Stimulated activated CD8-positive, alpha-beta memory T cell treated with anti-CD3 and anti-CD28 coated beads, Interleukin-4, amount 100 ng/mL, for 1 hour (primary cell): Measurements from ENCODE around the gene HIGD1A.

Experiments used
- DNase-seq, 2 donors: peaks; one replicate each; pipeline ENCODE4 v3.0.0-alpha.2; 2020; ENCODE audit warnings: low read depth in 2 of 2, low spot score in 1 of 2

HIGD1A gene

DNA sequence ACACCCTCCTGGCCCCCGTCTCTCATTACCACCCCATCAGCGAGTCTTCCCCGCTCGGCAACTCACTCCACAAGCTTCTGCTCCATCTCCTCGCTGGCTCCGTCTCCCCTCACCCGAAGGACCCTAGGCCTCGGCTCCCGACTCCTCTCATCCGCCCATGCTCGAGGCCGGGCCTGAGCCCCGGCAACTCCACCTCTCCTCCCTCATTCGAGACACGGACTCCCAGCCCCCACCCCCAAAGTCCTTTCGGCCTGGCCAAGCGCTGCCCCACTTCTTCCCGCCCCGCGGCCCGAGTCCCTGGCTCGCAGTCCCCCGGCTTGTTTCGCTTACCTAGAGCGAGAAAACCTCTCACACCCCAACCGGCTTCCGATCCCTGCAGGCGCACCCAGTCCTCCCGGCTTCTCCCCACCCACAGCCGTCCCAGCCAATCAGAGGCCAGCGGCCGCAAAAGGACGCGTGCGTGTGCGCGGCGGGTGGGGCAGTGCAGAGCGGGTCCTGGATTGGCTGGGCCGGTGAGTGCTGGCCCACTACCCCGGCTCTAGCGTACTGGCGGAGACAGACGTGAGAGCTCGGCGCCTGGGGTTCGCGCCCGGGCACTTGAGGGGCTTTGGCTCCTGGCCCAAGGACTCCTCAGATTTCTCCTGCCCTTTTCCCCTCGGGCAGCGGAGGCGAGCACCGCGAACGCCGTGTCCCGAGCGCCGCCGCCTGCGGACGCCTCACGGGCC lies at the start of gene HIGD1A:
TSS of gene HIGD1A (minus strand) at position 385 of the 725 bp plus-strand sequence. CDS start 10,237 bp downstream, outside the sequence.
- DNase-seq = peak; percentile 78 to 84

DNA sequence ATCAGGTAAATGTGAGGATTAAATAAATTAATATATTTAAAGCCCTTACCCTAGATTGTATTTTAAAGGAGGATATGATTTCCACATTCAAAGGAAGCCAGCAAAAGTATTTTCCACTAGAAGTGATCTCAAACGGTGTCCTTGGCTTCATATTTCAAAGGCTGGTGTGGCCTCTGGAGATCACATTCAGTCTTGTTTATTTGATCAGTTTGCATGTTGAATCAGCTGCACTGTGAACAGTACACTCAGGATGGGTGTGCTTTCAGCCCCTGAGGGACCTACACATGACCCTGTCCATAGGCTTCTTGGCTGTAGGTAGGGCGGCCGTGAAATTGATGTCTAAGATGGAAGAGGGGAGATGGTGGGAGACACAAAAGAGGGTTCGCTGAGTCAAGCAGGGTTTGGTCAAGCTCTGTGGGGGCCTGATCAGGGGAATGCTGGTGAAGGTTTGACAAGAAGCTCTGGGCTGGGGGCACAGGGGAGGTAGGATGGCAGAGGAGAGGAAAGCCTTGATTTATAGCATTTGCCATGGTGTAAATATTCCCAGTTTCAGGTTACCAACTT lies 49.5 kb upstream of the HIGD1A start:
- no peak for DNase-seq

DNA sequence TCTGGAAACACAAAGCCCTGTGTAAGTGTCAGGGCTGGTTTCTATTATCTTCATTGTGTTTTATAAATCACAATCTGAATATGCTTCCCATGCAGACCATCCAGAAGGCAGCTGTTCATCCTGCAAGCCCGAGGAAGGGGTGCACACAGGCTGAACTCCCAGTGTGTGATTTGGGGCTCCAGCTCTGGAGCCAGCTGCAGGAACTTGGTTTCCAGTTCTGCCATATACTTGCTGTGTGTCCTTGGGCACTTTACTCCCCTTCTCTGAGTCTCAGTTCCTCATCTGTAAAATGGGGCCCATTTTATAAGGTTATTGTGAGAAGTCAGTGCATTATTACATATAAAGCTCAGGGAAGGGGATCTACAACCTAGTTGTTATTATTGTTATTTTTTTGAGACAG lies 48.8 kb upstream of the HIGD1A start:
- no peak for DNase-seq

DNA sequence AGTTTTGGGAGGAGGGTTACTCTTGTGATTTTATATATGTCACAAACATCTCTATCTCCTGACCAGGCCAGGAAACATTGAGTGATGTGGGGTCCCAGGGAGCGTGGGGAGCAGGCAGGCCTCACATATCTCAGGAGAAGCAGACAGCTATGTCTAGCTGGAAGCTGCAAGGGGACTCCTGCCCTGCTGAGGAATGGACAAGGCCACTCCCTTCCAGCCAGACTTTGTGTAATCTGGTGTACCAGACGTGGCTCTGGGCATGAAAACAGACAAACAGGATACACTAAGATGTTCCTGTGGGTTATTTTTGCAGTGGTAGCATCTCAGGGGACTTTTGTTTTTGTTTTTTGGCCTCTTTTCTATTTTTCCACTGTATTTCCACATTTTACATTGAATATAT lies 48.2 kb upstream of the HIGD1A start:
- no peak for DNase-seq

DNA sequence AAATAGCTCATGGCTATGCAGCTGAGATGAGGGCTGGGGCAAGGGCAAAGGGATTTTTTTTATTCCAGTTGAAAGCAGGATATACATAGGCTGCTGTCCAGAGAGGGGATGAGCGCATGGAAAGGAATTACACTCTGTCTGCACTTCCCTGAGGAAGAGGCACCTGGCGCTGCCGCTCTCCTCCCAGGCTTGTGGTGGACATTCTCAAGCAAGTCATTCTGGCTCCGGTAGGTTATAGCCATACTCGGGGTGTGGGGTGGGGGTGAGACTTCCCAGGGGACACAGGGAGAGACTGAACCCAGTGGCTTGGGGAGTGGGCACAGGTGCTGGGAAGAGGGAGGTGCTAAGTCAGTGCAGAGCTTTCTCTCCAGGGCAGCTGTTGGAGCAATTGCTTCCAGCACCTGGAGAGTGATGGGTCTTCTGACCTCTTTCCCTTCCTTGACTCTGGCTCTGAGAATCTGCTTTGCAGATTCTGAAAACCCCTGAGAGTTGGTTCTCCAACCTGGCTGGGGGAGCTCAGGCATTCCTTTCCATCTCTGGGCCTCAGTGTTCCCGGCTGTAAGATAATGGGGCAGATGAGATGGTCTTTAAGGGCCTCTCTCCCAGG lies 47.0 kb upstream of the HIGD1A start:
- no peak for DNase-seq

DNA sequence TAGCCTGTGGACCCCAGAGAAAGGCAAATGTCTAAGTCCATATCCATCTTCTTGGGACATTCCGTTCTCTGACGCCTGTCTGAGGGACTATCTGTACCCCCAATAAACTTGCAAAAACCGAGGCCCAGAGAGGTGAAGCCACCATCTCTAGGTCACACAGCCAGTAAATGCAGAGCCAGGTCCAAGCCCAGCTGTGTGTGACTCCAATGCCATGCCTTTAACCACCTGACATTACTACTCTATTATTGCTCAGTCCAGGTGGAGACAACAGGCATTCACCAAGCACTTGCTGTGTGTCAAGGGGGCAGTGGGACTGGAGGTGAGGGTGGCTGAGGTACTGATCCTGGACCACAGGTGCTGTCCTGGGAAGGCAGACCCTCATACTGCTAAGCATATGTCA lies 46.0 kb upstream of the HIGD1A start:
- no peak for DNase-seq

DNA sequence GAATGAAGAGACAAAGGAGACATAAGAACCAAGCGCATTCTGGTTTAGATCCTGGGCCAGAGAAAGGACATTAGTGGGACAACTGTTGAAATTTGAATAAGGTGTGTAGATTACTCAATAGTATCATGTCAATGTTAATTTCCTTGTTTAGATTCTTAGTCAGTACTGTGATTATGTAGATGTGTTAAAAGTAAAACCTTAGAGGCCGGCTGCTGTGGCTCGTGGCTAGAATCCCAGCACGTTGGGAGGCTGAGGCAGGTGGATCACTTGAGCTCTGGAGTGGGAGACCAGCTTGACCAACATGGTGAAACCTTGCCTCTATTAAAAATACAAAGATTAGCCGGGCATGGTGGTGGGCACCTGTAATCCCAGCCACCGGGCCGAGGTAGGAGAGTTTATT lies 44.7 kb upstream of the HIGD1A start:
- DNase-seq = no peak

DNA sequence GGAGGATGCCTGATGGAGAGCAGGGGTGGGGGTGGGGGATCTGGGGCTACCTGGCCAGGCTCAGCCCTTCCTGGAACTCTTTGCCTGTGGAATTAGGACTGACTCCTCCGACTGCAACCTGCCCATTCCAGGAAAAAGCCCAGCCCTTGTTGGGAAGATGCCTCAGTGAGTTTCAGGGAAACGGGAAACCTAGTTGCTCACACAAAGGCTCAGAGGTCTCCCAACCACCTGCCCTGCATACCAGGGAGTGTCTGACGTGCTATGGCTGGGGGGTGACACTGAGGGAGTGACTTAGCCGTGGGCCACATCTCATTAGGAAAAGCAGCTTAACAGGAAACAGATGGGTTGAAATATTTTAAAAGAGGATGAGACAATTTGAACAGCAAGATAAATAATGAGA lies 43.4 kb upstream of the HIGD1A start:
- DNase-seq = no peak

DNA sequence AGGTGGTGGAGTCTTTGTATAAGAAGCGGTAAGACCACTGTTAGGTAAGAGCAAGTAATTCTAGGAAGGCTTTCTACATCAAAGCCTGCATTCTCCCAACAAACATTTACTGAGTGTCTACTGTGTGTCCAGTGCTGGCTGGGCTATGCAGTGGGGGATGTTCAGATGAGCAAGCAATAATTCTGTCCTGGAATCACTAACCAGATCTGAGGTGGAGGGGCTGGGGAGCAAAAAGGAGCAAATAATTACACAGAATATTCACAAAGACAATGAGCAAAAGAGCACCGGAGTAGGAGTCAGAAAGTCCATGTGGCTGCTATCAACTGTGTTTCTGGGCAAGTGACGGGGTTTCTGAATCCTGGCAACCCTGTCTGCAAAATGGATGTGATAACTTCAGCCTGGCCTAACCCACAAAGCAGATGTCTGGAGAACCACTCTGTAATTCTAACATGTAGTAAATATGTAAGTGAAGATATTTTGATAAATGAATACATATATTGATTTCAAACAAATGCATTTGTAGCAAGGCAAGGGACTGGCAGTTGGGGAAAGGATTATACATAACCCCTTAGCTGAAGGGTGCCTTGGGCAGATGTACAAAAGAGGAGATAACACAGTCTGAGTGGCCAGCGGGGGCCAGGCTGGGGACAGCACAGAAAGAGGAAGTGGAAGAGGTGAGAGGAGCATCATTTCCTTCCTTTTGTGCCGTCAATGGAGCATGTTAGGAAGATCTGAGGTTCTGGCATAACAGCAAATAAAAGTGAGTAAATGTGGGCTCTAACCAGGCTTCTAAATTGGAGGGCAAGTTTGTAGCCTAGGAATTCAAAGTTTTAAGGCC lies 42.6 kb upstream of the HIGD1A start:
- DNase-seq = no peak

DNA sequence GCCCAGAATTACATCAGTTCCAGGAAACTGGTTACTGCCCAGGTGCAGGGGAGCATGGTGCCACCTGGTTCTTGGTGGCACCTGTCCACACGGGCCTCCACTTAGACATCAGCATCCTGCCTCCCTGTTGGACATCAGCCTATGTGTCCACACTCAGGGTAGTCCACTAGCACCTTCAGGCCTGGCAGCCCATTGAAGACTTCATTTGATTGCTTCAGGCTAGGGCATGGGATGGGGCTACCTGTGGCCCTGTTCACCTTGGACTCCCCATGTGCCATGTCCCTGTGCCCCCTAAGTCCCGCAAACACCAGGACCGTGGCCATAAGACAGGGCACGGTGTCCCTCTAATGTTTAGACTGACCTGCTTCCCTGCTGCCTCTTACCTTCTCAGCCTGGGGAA lies 40.5 kb upstream of the HIGD1A start:
- DNase-seq = no peak

DNA sequence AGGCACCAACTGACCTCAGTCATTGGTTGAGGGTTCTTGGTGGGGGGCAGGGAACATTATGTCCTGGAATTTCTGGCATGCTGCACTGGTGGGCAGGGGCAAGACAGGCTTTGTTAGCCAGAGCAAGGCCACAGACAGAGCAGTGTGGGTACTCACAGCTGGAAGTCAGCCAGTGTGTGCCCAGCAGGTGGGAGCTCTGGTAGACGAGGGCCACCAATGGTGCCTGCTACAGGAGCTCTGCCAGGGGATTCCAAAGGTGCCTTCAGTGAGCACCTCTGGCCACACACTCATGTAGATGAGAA lies 40.1 kb upstream of the HIGD1A start:
- no peak for DNase-seq

DNA sequence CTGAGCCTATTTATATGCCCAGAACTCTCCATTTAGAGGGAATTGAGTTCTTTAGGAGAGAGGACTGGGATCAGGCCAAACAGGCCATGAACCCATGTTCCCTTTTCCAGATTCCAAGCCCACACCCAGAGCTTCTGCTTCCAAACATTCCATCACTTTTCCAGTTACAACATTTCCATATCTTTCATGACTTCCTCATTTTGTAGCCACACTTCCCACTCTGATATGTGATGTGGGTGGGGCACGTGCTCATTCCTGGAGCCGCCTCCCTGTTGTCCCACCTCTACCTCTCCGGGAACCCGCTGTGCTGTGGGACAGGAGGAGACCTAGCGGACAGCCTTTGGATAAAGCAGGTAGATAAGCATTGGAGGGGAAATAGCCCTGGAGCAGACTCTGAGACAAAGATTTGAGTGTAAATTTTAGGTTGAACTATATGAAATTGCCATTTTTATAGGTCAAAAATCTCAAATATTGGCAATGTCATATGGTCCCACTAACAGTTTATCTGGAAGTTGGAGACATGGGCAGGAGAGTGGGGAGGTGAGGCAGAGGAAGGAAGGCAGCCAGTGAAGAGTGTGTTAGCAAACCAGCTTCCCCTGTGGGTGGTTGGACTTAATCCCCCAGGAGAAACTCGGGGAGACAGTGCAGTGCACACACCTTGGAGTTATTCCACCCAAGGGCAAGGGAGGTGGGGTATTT lies 39.6 kb upstream of the HIGD1A start:
- no peak for DNase-seq

DNA sequence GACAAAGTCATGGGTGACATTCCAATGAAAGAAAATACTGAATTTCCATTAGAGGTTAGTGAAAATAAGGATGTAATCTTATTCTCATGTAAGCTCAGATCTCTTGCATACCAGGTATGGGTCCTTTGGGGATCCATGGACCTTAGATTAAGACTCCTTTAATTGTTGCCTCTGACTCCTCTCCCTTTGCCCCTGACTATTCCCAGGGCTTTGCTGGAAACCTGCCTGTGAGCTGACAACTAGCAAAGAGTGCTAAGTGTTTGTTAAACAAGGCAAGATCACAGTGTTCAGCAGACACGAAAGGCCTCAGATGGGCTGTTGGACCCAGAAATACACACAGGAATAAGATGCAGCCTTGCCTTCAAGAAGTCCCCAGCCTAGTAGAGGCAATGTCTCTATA lies 37.0 kb upstream of the HIGD1A start:
- DNase-seq = no peak

DNA sequence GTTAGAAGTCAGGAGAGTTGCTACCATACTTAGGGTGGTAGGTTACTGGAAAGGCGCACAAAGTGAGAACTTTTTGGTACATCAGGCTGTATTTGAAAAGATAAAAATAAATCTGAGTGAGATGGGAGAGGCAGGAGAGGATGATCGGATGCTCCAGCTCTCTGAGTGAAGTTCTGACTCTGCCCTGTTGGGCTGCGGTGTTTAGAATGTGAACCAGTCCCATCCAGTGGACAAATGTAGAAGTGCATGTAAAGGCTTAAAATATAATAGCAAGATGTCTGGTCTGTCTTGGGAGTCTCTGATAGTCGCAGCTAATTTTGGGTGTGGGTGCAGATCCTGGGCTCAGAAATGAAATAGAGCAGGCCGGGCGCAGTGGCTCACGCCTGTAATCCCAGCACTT lies 35.3 kb upstream of the HIGD1A start:
- DNase-seq = no peak

DNA sequence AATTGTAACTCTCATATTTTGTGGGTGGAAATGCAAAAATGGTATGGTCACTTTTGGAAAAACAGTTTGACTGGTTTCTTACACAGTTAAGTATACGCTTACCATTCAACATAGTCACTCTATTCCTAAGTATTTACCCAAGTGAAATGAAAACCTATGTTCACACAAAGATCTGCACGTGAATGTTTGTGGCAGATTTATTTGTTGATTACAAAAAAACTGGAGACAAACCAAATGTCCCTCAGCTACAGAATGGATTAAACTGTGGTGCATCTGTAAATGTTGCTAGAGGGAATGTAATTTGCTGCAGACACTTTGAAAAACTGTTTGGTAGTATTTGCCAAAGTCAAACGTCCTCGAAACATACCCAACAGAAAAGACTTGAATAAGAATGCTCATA lies 34.3 kb upstream of the HIGD1A start:
- DNase-seq = no peak

DNA sequence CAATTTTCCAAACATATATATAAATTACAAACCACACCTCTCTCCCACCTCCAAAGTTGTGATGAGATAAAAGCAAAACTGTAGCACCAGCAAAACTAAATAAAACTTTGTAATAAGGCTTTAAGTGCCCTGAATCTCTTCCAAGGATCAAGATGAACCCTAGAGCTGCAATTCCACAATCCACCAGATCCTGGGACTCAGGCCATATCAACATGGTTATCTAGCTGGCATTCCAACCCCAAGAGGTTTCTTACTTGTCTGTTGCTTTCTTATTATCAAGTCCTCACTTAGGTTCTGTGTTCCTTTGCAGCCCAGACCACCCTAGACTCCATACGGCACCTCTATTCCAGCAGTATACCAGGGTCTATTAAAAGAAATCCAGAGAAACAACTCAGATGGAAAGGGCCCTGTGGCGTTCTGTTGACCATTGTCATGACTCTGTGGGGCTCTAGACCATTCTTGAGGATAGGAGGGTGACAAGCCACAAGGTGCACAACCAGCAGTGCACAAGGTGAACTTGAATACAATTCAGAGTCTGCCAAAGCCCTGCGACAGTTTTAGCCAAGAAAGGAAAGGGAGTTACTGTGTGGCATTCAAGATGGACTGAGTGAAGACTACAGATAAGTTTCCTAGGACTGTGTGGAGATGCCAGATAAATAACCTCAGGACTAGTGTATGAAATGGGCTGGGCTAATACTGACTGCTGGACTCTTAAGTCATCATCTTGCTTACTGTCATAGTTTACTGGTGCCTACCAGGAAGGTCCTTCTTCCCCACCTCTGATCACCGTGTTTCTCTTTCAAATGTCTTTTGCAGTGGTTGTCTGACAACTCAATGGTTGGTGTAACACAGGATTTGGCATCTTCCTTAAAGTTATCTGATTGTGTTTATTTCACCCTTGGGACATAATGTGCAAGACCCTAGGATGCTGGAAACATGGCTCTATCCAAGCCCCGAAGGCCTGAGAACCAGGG lies 32.1 kb upstream of the HIGD1A start:
- DNase-seq = no peak

DNA sequence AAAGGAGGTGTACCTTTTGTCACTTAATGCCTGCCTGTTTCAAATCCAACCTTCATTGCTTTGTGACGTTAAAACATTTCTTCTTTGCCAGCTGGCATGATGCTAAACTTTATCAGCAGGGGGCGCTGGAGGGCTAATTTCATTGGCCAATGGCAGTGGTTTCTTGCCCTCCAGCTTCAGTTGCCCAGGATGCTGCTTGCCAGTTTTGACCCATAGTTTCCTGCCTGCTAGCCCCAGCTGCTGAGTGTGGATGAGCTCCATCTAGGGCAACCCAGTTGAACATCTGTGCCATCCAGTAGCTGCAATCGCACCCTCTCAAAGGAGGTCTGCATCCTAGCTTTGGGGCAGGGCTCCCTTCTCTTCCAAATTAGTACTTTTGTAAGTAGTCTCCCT lies 27.0 kb upstream of the HIGD1A start:
- DNase-seq = peak; percentile 36 to 55

DNA sequence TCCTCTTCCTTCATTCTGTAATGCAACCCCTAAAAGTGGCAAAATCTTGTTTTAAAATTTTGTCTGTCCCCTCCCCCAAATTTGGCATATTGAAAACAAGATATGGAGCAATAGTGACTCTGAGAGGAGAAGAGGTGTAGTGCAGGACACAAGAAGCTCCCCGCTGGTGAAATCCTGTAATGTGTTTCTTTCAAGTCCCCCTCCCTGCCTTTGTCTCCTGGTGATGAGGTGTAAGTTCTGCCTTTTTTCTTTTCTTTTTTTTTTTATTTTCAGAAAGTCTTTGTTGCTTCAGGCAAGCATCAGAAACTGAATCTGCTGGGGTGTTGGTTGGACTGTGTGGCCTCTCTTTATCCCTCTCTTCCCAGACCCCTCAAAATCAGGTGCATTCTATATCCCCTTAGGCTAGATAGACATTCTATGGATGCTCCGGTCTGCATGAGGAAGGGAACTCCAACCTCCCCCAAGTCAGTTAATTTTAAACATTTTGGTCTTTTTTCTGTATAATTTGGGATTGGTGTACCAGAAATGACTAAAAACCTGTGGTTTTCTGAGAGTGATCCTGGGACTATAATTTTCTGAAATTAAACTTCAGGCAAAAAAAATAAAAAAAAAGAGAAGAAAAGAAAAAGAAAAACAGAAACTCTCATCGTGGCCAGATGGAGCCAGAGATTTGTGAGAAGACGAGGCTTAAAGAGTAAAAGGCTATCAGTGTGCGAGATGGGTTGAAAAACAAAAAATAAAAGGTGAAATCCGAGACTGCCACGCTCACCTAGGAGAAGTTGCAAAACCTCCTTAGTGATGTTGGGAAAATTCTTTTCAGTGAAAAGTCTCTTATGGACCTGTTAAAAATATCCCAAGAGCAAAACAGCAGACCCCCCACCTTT lies 26.4 kb upstream of the HIGD1A start:
- DNase-seq = no peak
